Cardiac fibroblast (primary cell): ENCODE data around the gene OR5AK2.
"Not testable (repeated sequence)": the region's sequence is repeated elsewhere in the genome, so short reads cannot be mapped to it uniquely, and the experiment has no call there.

Source experiments
- DNase-seq, 2 donors: peaks; one replicate each; pipeline versions ENCODE4 v3.0.0 to v3.0.0-alpha.2; 2010; ENCODE audit warnings: low read depth in 2 of 2
- H3K4me3 ChIP-seq, 2 donors: replicated peaks in 1 of 2; 1 replicate in 1 of 2; 2 replicates in 1 of 2; pipeline ENCODE4 v1.5.1; 2011; ENCODE audit warnings: low read depth in 2 of 2, low read length in 2 of 2, mild to moderate bottlenecking in 2 of 2, moderate library complexity in 1 of 2
- CTCF ChIP-seq: IDR thresholded peaks from one replicate; pipeline ENCODE4 v1.5.1; 2011; ENCODE audit warnings: low read depth, mild to moderate bottlenecking, low read length, inconsistent platforms

Gene OR5AK2

GRCh38 chr11:56988614-56989013, at the start of gene OR5AK2:
Gene OR5AK2 (plus strand): TSS chr11:56988914. CDS start chr11:56988914, 0 bp downstream.
- DNase-seq = no peak
- TF ChIP-seq CTCF = no peak
- no peak within 1 kb of the TSS for H3K4me3 ChIP-seq

GRCh38 chr11:56945526-56945925, 43.2 kb upstream of the OR5AK2 start:
- not testable (repeated sequence) for DNase-seq, H3K4me3 ChIP-seq

- no peak for TF ChIP-seq CTCF
- H3K4me3 ChIP-seq = no peak overlapping the region
- no peak for DNase-seq
Observed at GRCh38 chr11:56948991-56949515, 39.7 kb upstream of the OR5AK2 start.

- DNase-seq = peak in 1 of 2 donors; percentile 6
- no peak overlapping the region for H3K4me3 ChIP-seq
- TF ChIP-seq CTCF = no peak
Observed at GRCh38 chr11:56950510-56950909, 38.2 kb upstream of the OR5AK2 start.

GRCh38 chr11:56953907-56954306, 34.8 kb upstream of the OR5AK2 start:
- DNase-seq = not testable (repeated sequence)

GRCh38 chr11:56961609-56962008, 27.1 kb upstream of the OR5AK2 start:
- no peak for DNase-seq
- no peak overlapping the region for H3K4me3 ChIP-seq
- TF ChIP-seq CTCF = no peak

More at GRCh38 chr11:56953907-56954306, 34.8 kb upstream of the OR5AK2 start:
- not testable (repeated sequence) for H3K4me3 ChIP-seq

- DNase-seq = no peak
- TF ChIP-seq CTCF = no peak
- H3K4me3 ChIP-seq = no peak overlapping the region
Observed at GRCh38 chr11:56967726-56968125, 21.0 kb upstream of the OR5AK2 start.

GRCh38 chr11:56968524-56968923, 20.2 kb upstream of the OR5AK2 start:
- H3K4me3 ChIP-seq = no peak overlapping the region
- no peak for TF ChIP-seq CTCF
- no peak for DNase-seq
